Stromal cell of bone marrow (primary cell): ENCODE measurements around the gene AFTPH.

Experiments
- DNase-seq: peaks from one replicate; pipeline ENCODE4 v3.0.0-alpha.2; 2012; ENCODE audit warnings: low read depth

AFTPH gene

GRCh38 chr2:64632835-64633819, 109.0 kb downstream of the AFTPH start:
- no peak for DNase-seq

- DNase-seq, result no peak
These were observed 110.5 kb downstream of the AFTPH start for GRCh38 chr2:64634345-64635267.

GRCh38 chr2:64635976-64636911, 112.1 kb downstream of the AFTPH start:
- no peak for DNase-seq

GRCh38 chr2:64637000-64637635, 113.0 kb downstream of the AFTPH start:
- no peak for DNase-seq

- DNase-seq, result no peak
These were observed 113.8 kb downstream of the AFTPH start for GRCh38 chr2:64637931-64638330.

- no peak for DNase-seq
These were observed 114.5 kb downstream of the AFTPH start for GRCh38 chr2:64638502-64639120.

GRCh38 chr2:64639691-64640090, 115.6 kb downstream of the AFTPH start:
- DNase-seq, result no peak

GRCh38 chr2:64640153-64641044, 116.3 kb downstream of the AFTPH start:
- no peak for DNase-seq

- no peak for DNase-seq
These were observed 117.5 kb downstream of the AFTPH start for GRCh38 chr2:64641599-64641998.
